B cell (primary cell): Measurements from ENCODE around the gene BRAF. TPM values are rescaled to one million over a fixed set of nuclear protein-coding genes. Genes with fewer than 3 reads are reported as not detected.

Experiments
- ATAC-seq: fragments of 200-7000 bp; cut with Tn5 transposase; one replicate; pipeline ENCODE4 v1.10.0; 2021; ENCODE audit warnings: low read depth, mild to moderate bottlenecking, moderate number of reproducible peaks, moderate library complexity
- CTCF ChIA-PET: fragments of 350-600 bp; sonication (Branson Sonifier 250); formaldehyde crosslinking; loops from one replicate; lab custom pipeline; 2021; ENCODE audit warnings: antibody characterized with exemption, inconsistent platforms; lab: Charles Lee
- POLR2A ChIA-PET: fragments of 350-600 bp; sonication (Branson Sonifier 250); formaldehyde crosslinking; loops from one replicate; lab custom pipeline; 2021; ENCODE audit warnings: antibody characterized with exemption; lab: Charles Lee
- DNase-seq: peaks from one replicate; pipeline ENCODE4 v3.0.0; 2013
- H2AFZ ChIP-seq: 2 replicates; pipeline ENCODE4 v1.6.1; 2012; ENCODE audit warnings: mild to moderate bottlenecking, low read depth, low read length; ENCODE audit not compliant: insufficient read depth, poor library complexity, severe bottlenecking
- H3K27ac ChIP-seq, 2 donors: 1 replicate in 1 of 2; 2 replicates in 1 of 2; pipeline ENCODE4 v1.5.1; 2012 to 2013; ENCODE audit warnings: low read length in 2 of 2, mild to moderate bottlenecking in 2 of 2, moderate library complexity in 1 of 2
- H3K27me3 ChIP-seq, 4 experiments: fragments of 200-600 bp in 1 of 4; sonication (generic) in 1 of 4; replicated peaks in 1 of 4; 1 replicate in 2 of 4; 2 replicates in 2 of 4; pipeline versions ENCODE4 v1.6.1 to v1.7.0; 2013 to 2016; ENCODE audit warnings: low read length in 3 of 4, mild to moderate bottlenecking in 2 of 4, mixed read lengths in 1 of 4, moderate library complexity in 1 of 4; ENCODE audit not compliant: insufficient read depth in 4 of 4, control insufficient read depth in 3 of 4; ENCODE audit errors: control extremely low read depth in 1 of 4
- H3K36me3 ChIP-seq, 2 experiments: replicated peaks in 1 of 2; 1 replicate in 1 of 2; 2 replicates in 1 of 2; pipeline versions ENCODE4 v1.6.1 to v1.7.1; 2013; ENCODE audit warnings: low read length in 1 of 2; ENCODE audit not compliant: insufficient read depth in 2 of 2, control insufficient read depth in 1 of 2; ENCODE audit errors: control extremely low read depth in 1 of 2, extremely low read depth in 1 of 2
- H3K4me1 ChIP-seq, 2 donors: fragments of 200-600 bp in 1 of 2; sonication (generic) in 1 of 2; 1 replicate in 1 of 2; 2 replicates in 1 of 2; pipeline versions ENCODE4 v1.5.1 to v1.6.1; 2013 to 2017; ENCODE audit warnings: low read length in 2 of 2; ENCODE audit not compliant: control insufficient read depth in 2 of 2, insufficient read depth in 2 of 2
- H3K4me2 ChIP-seq: replicated peaks from 2 replicates; pipeline ENCODE3; 2012; ENCODE audit warnings: mild to moderate bottlenecking, low read depth, low read length; ENCODE audit not compliant: poor library complexity, severe bottlenecking
- H3K4me3 ChIP-seq, 5 experiments: fragments of 200-600 bp in 1 of 5; sonication (generic) in 1 of 5; 1 replicate in 3 of 5; 2 replicates in 2 of 5; pipeline versions ENCODE4 v1.5.1 to v1.7.0; 2011 to 2016; ENCODE audit warnings: low read length in 4 of 5, mild to moderate bottlenecking in 4 of 5, low read depth in 2 of 5, control low read depth in 1 of 5, moderate library complexity in 1 of 5; ENCODE audit not compliant: insufficient read depth in 1 of 5; ENCODE audit errors: control extremely low read depth in 1 of 5, extremely low read depth in 1 of 5
- H3K79me2 ChIP-seq: fragments of 200-600 bp; sonication (generic); one replicate; pipeline ENCODE4 v1.6.0; 2016; ENCODE audit warnings: low read length; ENCODE audit not compliant: control insufficient read depth, insufficient read depth
- H3K9ac ChIP-seq: fragments of 200-600 bp; sonication (generic); 2 replicates; pipeline ENCODE4 v1.6.1; 2017; ENCODE audit warnings: mild to moderate bottlenecking, low read length, moderate library complexity
- H3K9me3 ChIP-seq, 3 donors: one replicate each; pipeline versions ENCODE4 v1.6.1 to v1.7.1; 2013; ENCODE audit warnings: low read length in 2 of 3; ENCODE audit not compliant: control insufficient read depth in 2 of 3, insufficient read depth in 1 of 3; ENCODE audit errors: control extremely low read depth in 1 of 3
- H4K20me1 ChIP-seq: 2 replicates; pipeline ENCODE4 v1.6.0; 2012; ENCODE audit warnings: mild to moderate bottlenecking, low read length; ENCODE audit not compliant: insufficient read depth, control insufficient read depth, poor library complexity, severe bottlenecking
- H3K27ac Mint-ChIP-seq: one replicate; pipeline ENCODE4 v1.8.0; 2021; ENCODE audit warnings: mixed read lengths
- H3K27me3 Mint-ChIP-seq: one replicate; pipeline ENCODE4 v1.8.0; 2021; ENCODE audit warnings: mixed read lengths
- H3K4me1 Mint-ChIP-seq: one replicate; pipeline ENCODE4 v1.8.0; 2021; ENCODE audit warnings: mixed read lengths
- H3K4me3 Mint-ChIP-seq: one replicate; pipeline ENCODE4 v1.8.0; 2021; ENCODE audit warnings: mixed read lengths
- H3K9me3 Mint-ChIP-seq: one replicate; pipeline ENCODE4 v1.8.0; 2022; ENCODE audit warnings: mixed read lengths; ENCODE audit not compliant: insufficient read depth
- CTCF ChIP-seq: fragments of 200-600 bp; IDR thresholded peaks from one replicate; pipeline ENCODE4 v1.8.0; 2022; ENCODE audit warnings: antibody characterized with exemption, mild to moderate bottlenecking
- EZH2 ChIP-seq: IDR thresholded peaks from 2 replicates; pipeline ENCODE4 v1.6.1; 2012; ENCODE audit warnings: borderline replicate concordance, low read depth, mild to moderate bottlenecking, moderate library complexity, low read length; ENCODE audit not compliant: insufficient read depth, poor library complexity, severe bottlenecking
- whole genome bisulfite sequencing: methylation state at CpG from one replicate; pipeline ENCODE4 v1.1.5; 2013; ENCODE audit warnings: missing lambda C conversion rate; ENCODE audit not compliant: insufficient coverage; 5-methylcytosine and 5-hydroxymethylcytosine counted together
- intact Hi-C: fragments of 100-400 bp; cut with micrococcal nuclease; formaldehyde crosslinking; loops from one replicate; pipeline ENCODE4 v1.10.0; 2022
- polyA plus RNA-seq: library from polyadenylated mRNA; depleted of rRNA; stranded (reverse); fragments of >200 nt; gene quantifications from 2 replicates; pipeline ENCODE4 v1.2.3, GENCODE V29; 2012
- total RNA-seq, 2 donors: library from RNA; stranded (reverse); fragments of 120-200 nt in 1 of 2; gene quantifications; 1 replicate in 1 of 2; 2 replicates in 1 of 2; pipeline versions ENCODE4 v1.2.3 to v1.2.4, GENCODE V29; 2013 to 2022

Gene BRAF
- total and polyA plus RNA-seq, 2 donors (not counting 1 experiment from before 2014, with no cell fraction given): 13.5 to 90.9 TPM

- ATAC-seq: no peak
- H4K20me1 ChIP-seq: no peaks in the 10 kb centered on the region
- intact Hi-C loops: no loop called here
- H3K4me3 ChIP-seq: no peak overlapping the region
- ChIA-PET CTCF (no interaction called here), POLR2A (no interaction called here)
- no peak overlapping the region for H3K27ac ChIP-seq
- Mint-ChIP-seq H3K9me3 (no peaks in the 10 kb centered on the region), H3K27me3 (peaks cover 12% of the 10 kb centered on the region), H3K4me3 (no peak overlapping the region), H3K27ac (no peak overlapping the region), H3K4me1 (no peaks in the 10 kb centered on the region)
- peaks cover 0 to 6% (median 0%) of the 10 kb centered on the region in 4 experiments for H3K27me3 ChIP-seq
- TF ChIP-seq CTCF: no peak
- H3K36me3 ChIP-seq: no peaks in the 10 kb centered on the region
- H3K4me2 ChIP-seq: no peak overlapping the region
- no peak overlapping the region for H3K9ac ChIP-seq
- 83% methylated on average over 3 of the region's 9 CpGs for WGBS
- H3K4me1 ChIP-seq: no peaks in the 10 kb centered on the region
- DNase-seq: no peak
- H3K9me3 ChIP-seq: no peaks in the 10 kb centered on the region
- no peak overlapping the region for H2AFZ ChIP-seq
- H3K79me2 ChIP-seq: no peaks in the 10 kb centered on the region
These were observed 48.4 kb upstream of the BRAF start for GRCh38 chr7:140972876-140973829.

GRCh38 chr7:140972344-140972743 is 47.6 kb upstream of the BRAF start:
- ChIA-PET CTCF (interaction anchor here (1.3 kb wide), 1 partner anchor 39 kb away, joined by 3 read pairs; no protein-coding TSS in a partner anchor), POLR2A (no interaction called here)
- Histone ChIP-seq H3K27me3 (peaks cover 0 to 6% (median 0%) of the 10 kb centered on the region in 4 experiments), H3K4me3 (no peak overlapping the region), H3K9ac (no peak overlapping the region), H3K9me3 (no peaks in the 10 kb centered on the region), H2AFZ (no peak overlapping the region), H4K20me1 (no peaks in the 10 kb centered on the region), H3K4me1 (no peaks in the 10 kb centered on the region), H3K79me2 (no peaks in the 10 kb centered on the region), H3K4me2 (no peak overlapping the region), H3K27ac (no peak overlapping the region), H3K36me3 (no peaks in the 10 kb centered on the region)
- TF ChIP-seq CTCF: no peak
- no peak for TF ChIP-seq EZH2
- ATAC-seq (no peak), DNase-seq (no peak)
- no peak overlapping the region for H3K27ac Mint-ChIP-seq
- WGBS: no CpG with 5 or more reads among the region's 2 CpGs
- intact Hi-C loops: no loop called here
- H3K9me3 Mint-ChIP-seq: no peaks in the 10 kb centered on the region
- H3K4me1 Mint-ChIP-seq: no peaks in the 10 kb centered on the region
- H3K4me3 Mint-ChIP-seq: no peak overlapping the region
- peaks cover 19% of the 10 kb centered on the region for H3K27me3 Mint-ChIP-seq
